Fibroblast of skin of left quadriceps (primary cell): ENCODE data around the gene MBNL1.

ENCODE experiments used
- DNase-seq, 2 experiments: peaks; one replicate each; pipeline ENCODE4 v3.0.0-alpha.2; 2013; ENCODE audit warnings: low read depth in 2 of 2

The MBNL1 gene

DNA sequence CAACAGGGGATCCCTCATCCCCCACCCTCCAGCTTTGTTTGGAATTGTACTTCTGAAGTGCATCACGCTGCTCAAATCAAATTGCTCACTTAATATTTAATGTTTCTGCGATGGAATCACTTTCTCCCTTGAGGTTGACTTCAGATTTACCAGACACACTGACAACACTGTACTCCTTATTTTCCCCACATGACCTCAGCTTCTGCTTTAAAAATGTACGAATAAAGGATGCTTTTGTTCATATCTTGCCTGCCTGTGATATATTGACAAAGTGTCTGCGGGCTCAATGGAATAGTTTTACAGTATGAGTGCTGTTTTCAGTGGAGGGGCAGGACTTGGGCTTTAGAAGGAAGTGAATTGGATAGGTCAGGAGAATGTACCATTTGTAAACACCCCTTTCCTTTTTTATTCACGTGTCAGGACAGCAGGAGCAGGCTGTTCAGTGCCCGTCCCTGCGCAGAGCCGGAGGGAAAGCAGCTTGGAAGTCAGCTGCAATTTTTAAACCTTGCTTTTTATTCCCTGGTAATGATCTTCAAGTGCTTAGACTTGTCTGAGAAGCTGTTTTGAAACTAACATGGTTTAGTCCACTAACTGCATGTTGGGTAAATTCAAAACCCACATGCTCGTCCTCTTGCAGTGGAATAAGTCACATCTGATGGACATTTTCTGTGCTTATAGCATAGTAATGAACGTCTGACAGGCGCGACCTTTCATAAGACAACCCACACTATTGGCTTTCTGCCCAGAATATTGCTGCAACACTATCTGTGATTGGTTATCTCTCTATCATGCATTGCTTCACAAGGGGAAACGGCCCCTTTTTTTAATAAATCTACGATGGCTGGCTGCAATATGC is 29.9 kb downstream of the MBNL1 start:
- DNase-seq, result peak; percentile 99

GRCh38 chr3:152299249-152299976 is 30.7 kb downstream of the MBNL1 start:
- DNase-seq, result no peak

GRCh38 chr3:152300029-152300731 is 31.5 kb downstream of the MBNL1 start:
- no peak for DNase-seq

GRCh38 chr3:152301745-152302181 is 33.0 kb downstream of the MBNL1 start:
- DNase-seq, result no peak

- peak; percentile 94 for DNase-seq
These were observed 33.8 kb downstream of the MBNL1 start for GRCh38 chr3:152302521-152303021.

DNA sequence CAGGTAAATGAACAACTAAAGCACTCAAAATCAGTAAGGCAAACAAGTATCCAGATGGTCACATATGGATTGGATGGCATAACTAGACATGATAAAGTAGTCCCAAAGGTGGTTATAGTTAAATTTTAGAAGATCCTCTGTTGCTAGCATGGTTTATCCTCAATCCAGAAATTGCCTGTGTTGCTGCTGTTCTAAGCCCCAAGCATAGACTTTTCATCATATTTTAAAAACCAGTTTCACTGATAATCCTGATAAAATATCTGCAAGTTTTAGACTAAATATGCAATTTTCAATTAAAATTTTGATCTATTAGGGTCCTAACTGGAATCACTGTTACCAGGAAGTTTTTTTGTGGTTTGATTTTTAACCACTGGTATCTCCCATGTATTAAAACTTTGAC is 35.4 kb downstream of the MBNL1 start:
- no peak for DNase-seq

DNA sequence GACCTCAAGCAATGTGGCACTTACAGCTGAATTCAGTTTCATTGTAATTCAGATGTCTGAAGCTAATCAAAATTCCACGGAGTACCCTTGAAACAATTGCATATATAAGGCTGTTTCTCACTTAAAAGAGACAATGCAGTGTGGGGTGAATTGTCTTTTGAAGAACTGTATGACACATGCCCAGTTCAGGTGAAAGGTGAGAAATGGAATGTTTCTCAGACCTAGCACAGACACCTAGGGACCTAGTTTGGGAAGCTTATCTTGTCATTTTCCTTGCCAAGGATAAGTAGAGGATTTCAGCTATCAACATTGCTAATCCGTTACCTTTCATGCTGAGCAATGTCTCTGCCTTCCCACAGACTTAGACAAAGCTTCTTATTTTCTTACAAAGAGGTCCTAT is 36.3 kb downstream of the MBNL1 start:
- DNase-seq, result no peak

DNA sequence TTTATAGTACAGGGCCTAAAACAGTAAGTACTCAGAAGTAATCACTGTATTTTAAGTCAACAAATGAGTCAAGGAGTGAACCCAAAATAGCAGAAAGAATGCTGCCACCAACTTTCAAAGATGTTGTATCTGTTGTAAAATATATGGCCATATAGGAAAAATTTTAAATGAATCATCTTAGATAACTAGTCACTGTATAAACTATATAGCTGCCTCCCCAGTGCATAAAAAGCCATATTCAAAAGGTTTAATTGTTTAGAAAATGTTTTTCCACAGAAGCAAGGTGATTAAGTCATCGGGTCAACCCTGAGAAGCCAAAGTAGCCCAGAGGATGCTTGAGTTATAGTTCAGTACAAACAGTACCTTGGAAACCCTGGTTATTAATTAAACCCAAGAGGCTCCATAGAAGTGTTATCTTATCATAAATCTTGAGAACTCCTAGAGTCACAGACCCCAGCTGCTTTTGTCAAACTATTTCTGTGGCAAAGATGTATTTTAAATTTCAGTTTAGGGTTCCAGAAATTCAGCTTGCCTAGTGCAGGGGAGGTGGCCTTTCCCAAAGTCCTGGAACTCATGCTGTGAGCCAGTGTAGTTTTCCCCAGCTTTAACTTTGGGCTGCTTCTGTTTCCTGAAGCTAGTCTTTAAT is 39.2 kb downstream of the MBNL1 start:
- DNase-seq, result no peak

GRCh38 chr3:152308475-152308844 is 39.7 kb downstream of the MBNL1 start:
- DNase-seq, result no peak

DNA sequence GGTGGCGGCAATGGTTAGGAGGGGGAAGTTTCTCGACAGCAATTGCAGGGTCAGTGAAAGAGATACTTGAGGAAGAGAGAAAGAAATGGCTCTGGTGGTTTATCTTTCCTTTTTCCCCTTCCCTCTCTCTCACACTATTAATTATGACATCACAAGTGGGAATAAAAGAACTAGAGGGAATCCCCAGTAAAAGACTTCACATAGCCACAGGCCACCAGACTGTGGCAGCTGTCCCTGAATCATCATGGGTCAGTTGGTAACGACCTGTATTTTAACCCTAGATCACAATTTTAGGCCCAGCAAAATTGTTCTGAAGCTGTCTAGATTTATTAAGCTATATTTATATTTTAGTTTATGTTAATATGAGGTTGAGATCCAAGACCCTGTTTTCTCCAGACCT is 40.3 kb downstream of the MBNL1 start:
- no peak for DNase-seq

GRCh38 chr3:152309535-152310307 is 41.0 kb downstream of the MBNL1 start:
- DNase-seq, result peak; percentile 44 to 48

DNA sequence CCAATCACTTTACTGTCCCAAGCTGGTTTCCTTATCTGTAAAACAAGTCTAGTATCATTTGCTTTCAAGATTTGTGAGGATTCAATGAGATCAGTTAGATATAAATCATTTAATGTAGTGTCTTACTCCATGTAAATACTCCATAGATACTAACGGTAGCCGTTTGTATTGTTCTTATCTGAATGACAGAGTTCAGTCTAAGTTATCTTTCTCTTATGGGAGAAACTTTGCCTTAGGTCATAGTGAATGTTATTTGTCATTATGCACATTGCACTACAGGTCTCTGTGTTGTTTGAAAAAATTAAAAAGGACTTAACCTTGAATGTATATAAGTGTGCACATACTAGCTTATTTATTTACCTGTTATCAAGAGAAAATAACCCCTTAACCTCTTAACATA is 44.7 kb downstream of the MBNL1 start:
- no peak for DNase-seq

DNA sequence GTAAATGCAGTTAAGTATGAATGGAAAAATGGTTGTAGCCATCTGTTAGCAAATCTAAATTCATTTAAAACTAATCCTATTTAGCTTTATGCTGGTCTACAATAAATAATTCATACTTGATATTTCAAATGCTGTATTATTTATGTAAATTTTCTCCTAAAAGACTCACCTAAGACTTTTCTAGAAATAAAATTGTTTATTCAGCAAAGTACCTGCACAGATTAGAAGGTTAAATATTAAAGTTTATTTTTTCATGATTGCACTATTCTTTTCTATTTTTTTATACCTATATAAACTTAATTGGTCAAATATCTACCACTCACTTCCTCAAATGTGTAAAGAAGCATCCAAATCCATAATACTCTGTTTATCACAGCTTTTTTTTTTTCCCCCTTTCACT is 45.2 kb downstream of the MBNL1 start:
- no peak for DNase-seq

- DNase-seq, result no peak
These were observed 46.1 kb downstream of the MBNL1 start for GRCh38 chr3:152314677-152315353.

- DNase-seq, result no peak
These were observed 46.9 kb downstream of the MBNL1 start for GRCh38 chr3:152315623-152316022.

DNA sequence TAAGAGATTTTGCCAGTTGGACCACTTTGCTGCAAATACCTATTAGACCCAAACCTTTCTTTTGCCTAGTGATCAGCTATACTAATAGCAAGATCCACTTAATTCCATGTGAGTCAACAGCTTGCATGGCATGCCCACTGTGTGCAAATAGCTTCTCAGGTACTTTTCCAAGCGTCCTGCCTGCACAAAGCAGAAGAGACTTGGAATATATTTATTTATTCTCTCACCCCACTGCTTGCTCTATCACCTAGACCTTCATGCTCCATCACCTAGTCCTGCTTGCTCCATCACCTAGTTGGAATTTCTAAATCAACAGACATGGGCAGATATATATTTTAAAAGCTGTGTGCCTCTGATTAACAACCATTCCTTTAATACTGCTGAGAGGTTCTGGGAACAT is 47.6 kb downstream of the MBNL1 start:
- DNase-seq, result no peak

DNA sequence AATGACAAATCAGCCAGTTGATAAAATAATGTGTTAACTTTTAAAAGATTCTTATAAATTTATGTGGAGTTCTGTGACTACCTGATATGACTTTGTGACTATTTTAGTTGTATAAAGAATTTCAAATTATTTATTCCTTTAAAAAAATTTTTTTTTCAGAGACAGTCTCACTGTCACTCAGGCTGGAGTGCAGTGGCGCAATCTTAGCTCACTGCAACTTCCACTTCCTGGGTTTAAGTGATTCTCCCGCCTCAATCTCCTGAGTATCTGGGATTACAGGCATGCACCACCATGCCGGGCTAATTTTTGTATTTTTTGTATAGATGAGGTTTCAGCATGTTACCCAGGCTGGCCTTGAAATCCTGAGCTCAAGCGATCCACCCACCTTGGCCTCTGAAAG is 48.5 kb downstream of the MBNL1 start:
- DNase-seq, result no peak

- no peak for DNase-seq
These were observed 49.2 kb downstream of the MBNL1 start for GRCh38 chr3:152317956-152318355.

GRCh38 chr3:152318512-152318911 is 49.8 kb downstream of the MBNL1 start:
- DNase-seq, result no peak

GRCh38 chr3:152319256-152319655 is 50.5 kb downstream of the MBNL1 start:
- no peak for DNase-seq
